GM12875 (cell line): Measurements from ENCODE around the gene HSD17B8.

ENCODE experiments used
- H3K4me3 ChIP-seq: one replicate; pipeline ENCODE4 v1.5.1; 2011; ENCODE audit warnings: low read depth, low read length, control low read depth
- CTCF ChIP-seq: IDR thresholded peaks from 2 replicates; pipeline ENCODE4 v1.5.1; 2011; ENCODE audit warnings: low read depth, mild to moderate bottlenecking, control low read depth, inconsistent platforms, low read length, moderate library complexity, borderline replicate concordance; ENCODE audit not compliant: insufficient read depth

HSD17B8 gene

GRCh38 chr6:33198853-33199436 lies 5.5 kb upstream of the HSD17B8 start:
- TF ChIP-seq CTCF, result no peak
- no peak overlapping the region for H3K4me3 ChIP-seq

GRCh38 chr6:33199687-33200218 lies 4.7 kb upstream of the HSD17B8 start:
- no peak for TF ChIP-seq CTCF

GRCh38 chr6:33200219-33201146 lies 4.0 kb upstream of the HSD17B8 start, which contains the start of the genes RXRB and SLC39A7:
RXRB (minus strand) TSS chr6:33200665; CDS start chr6:33200476, 189 bp downstream.
SLC39A7 (plus strand) TSS chr6:33200867; CDS start chr6:33201246, 379 bp downstream.
- H3K4me3 ChIP-seq, result peak within 1 kb of the TSS; percentile 75
- no peak for TF ChIP-seq CTCF

More at GRCh38 chr6:33199687-33200218, 4.7 kb upstream of the HSD17B8 start:
- H3K4me3 ChIP-seq, result peak overlapping the region; percentile 75

GRCh38 chr6:33201147-33201545 lies 3.3 kb upstream of the HSD17B8 start:
- H3K4me3 ChIP-seq, result peak overlapping the region; percentile 75
- no peak for TF ChIP-seq CTCF

- no peak overlapping the region for H3K4me3 ChIP-seq
- TF ChIP-seq CTCF, result no peak
Observed at GRCh38 chr6:33201935-33202334, 2.5 kb upstream of the HSD17B8 start.

GRCh38 chr6:33202799-33203198 lies 1.7 kb upstream of the HSD17B8 start:
- no peak overlapping the region for H3K4me3 ChIP-seq
- no peak for TF ChIP-seq CTCF
